Kidney tubule cell (primary cell): Measurements from ENCODE around the gene TOGARAM1.

Experiments
- DNase-seq: peaks from one replicate; pipeline ENCODE4 v3.0.0-alpha.2; 2018; ENCODE audit warnings: low spot score

TOGARAM1 gene

DNA sequence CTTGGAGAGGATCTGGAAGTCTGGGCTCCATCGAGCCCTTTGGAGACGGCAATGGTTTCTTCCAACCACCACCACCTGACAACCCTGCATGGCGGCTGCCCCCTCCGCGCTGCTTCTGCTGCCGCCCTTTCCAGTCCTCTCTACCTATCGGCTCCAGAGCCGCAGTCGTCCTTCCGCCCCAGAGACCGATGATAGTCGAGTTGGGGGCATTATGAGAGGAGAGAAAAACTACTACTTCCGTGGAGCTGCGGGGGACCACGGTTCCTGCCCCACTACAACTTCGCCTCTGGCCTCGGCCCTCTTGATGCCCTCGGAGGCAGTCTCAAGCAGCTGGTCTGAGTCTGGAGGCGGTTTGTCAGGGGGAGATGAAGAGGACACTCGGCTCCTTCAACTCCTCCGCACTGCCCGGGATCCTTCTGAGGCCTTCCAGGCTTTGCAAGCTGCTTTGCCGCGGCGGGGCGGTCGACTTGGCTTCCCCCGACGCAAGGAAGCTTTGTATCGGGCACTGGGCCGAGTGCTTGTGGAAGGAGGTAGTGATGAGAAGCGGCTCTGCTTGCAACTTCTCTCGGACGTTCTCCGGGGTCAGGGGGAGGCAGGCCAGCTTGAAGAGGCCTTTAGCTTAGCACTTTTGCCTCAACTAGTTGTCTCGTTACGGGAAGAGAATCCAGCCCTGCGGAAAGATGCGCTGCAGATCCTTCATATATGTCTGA, 499 bp downstream of the TOGARAM1 start:
- DNase-seq = peak; percentile 42

DNA sequence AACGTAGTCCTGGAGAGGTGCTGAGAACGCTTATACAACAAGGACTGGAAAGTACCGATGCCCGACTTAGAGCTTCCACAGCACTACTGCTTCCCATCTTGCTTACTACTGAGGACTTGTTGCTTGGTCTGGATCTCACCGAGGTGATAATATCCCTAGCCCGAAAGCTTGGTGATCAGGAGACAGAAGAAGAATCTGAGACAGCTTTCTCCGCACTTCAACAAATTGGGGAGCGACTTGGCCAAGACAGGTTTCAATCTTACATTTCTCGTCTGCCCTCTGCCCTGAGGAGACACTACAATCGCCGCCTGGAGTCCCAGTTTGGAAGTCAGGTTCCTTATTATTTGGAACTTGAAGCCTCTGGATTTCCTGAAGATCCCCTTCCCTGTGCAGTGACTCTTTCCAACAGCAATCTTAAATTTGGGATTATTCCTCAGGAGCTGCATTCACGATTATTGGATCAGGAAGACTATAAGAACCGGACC, 1.1 kb downstream of the TOGARAM1 start:
- DNase-seq = peak; percentile 25

DNA sequence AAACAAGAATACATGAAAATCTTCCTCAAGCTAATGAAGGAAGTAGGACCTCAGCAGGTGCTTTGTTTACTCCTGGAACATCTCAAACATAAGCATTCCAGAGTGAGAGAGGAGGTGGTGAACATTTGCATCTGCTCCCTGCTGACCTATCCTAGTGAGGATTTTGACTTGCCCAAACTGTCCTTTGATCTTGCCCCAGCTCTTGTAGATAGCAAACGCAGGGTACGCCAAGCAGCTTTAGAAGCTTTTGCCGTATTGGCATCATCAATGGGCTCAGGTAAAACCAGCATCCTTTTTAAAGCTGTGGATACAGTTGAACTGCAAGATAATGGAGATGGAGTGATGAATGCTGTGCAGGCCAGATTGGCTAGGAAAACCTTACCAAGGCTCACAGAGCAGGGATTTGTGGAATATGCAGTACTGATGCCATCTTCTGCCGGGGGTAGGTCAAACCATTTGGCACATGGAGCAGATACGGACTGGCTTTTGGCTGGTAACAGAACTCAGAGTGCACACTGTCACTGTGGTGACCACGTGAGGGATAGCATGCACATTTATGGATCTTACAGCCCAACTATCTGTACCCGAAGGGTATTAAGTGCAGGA, 1.9 kb downstream of the TOGARAM1 start:
- peak; percentile 3 for DNase-seq

DNA sequence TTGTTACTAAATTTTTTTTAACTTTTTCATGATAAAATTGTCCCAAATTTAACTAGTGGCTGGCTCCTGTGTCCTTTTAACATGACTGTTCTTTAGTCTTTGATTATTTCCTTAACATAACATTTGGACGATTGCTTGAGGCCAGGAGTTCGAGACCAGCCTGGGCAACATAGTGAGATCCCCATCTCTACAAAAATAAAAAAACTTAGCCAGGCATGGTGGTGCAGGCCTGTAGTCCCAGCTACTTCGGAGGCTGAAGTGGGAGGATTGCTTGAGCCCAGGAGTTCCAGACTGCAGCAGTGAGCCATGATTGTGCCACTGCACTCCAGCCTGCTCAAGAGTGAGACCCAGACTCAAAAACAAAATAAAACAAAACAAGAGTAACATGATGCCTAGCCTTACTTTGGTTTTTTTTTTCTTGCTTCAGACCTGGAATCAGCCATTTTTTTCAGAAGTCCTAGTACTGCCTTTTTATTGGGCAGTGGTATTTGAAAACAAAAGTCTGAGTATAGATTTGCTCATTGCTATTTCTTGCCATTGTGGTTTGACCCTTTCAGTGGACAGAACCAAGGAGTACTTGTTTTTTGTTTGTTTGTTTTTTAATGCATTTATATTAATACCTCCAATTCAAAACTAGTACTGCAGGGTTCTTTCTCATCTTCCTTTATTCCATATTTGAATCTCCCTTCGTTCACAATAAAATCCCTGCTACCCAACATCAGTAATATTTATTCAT, 4.8 kb downstream of the TOGARAM1 start:
- DNase-seq = no peak

DNA sequence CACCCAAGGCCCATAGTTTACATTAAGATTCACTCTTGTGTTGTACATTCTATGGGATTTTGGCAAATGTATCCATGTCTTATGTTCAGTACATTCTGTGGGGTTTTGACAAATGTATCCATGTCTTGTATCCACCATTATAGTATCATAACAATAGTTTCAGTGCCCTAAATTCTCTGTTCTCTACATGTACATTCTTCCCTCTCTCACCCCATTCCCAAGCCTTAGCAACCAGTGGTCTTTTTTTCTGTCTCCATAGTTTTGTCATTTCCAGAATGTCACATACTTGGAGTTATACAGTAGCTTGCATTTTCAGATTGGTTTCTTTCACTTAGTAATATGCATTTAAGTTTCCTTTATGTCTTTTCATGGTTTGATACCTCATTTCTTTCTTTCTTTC, 6.7 kb downstream of the TOGARAM1 start:
- DNase-seq = no peak

DNA sequence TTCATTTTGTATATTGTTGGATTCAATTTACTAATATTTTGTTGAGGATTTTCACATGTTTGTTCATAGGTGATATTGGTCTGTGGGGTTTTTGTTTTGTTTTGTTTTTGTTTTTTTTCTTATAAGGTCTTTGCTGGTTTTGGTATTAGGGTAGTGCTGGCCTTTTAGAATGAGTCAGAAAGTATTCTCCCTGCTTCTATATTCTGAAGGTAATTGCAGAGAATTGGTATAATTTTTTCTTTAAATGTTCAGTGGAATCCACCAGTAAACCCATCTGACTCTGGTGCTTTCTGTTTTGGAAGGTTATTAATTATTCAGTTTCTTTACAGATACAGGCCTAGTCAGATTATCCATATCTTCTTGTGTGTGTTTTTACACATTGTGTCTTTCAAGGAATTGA, 8.9 kb downstream of the TOGARAM1 start:
- no peak for DNase-seq

DNA sequence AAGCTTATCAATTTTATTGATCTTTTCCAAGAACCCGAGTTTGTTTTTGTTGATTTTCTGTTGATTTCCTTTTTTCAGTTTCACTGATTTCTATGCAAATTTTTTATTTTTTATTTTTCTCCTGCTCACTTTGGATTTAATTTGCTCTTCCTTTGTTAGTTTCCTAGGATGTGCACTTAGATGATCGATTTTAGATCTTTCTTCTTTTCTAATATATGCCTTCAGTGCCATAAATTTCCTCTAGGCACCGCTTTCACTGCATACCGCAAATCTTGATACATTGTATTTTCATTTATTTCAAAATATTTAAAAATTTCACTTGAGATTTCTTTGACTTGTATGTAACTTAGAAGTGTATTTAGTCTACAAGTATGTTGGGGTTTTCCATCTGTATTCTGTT, 9.5 kb downstream of the TOGARAM1 start:
- DNase-seq = no peak

DNA sequence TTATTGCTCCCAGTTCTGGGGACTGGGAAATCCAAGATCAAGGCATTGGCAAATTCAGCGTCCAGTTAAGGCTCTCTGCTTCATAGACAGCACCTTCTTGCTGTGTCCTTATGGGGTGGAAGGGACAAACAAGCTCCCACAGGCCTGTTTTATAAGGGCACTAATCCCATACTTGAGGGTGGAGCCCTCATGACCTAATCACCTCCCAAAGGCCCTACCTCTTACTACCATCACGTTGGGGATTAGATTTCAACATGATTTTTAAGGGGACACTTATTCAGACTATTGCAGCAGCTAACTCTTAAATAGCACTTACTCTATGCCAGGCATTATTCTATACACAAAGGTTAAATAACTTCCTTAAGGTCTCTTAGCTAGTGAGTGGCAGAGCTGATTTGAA, 17.3 kb downstream of the TOGARAM1 start:
- DNase-seq = no peak

DNA sequence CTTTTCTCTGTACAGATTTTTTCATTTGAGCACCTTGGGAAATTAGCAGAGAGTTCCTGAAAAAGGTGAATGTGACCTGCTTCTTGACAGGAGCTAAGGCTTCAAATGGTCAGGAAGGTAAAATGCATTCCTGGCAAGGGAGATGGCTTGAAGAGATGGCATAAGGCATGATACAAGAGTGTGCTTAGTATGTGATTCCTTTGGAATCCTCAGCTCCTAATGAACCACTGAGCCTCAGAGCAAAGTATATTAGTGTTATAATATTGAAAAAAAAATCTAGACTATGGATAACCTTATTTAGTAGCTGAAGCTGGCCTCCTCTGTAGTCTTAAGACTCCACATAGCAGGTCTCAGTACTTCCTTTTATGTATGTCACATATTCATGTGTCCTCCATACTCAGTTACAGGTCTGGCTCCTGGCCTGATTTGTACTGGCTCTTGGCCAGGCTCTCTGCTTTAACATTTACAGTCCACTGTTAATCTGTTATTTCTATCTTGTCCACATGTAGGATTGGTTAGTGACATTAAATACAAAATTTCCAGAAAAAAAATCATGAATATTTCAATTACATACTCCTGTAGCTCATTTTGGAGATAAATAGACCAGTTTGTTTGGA, 17.9 kb downstream of the TOGARAM1 start:
- no peak for DNase-seq

DNA sequence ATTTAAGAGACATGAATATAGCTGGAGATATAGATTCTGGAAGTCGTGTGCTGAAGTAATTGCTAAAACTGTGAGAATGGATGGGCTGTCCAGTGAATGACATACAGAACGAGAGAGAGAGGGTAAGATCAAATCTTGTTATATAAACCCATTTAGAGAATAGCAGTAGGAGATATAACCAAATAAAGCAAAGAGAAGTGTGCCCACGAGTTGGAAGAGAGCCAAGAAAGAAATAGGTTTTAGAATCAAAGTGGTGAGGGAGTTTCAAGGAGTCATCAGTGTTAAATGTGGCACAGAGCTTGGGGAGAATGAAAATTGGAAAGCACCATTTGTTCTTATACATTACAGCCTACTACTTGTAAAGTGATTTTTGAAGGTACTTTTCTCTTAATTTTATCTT, 19.2 kb downstream of the TOGARAM1 start:
- DNase-seq = no peak

DNA sequence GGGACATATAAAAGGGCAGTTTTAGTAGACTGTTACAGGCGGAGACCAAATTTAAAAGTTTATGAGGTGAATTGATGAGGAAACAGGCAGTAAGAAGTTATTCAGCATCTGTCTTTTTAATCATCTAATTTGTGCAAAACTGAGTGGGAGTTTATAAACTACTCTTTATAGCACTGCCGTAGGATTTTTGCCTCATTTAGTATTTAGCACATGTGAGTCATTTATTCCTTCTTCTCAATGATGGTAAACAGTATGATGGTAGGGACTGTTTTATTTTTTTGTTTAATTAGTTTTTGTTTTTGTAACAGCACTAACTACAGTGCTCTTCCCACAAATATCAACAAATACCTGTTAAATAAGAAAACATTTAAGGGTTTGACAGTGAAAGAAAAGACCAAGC, 20.6 kb downstream of the TOGARAM1 start:
- DNase-seq = no peak

DNA sequence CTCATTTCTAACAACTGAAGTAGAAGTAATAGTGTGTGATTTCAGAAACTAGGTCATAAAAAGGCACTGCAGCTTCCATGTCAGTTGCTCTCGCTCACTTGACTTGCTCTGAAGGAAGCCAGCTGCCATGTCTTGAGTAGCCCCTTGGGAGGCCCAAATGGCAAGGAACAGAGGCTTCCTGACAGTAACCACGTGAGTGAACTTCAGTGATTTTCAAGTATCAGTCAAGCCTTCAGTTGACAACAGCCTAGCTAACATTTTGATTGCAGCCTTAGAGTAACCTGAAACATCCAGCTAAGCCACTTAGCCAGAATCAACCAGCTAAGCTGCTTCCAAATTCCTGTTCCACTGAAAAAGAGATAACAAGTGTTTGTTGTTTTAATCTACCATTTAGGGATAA, 26.7 kb downstream of the TOGARAM1 start:
- no peak for DNase-seq

DNA sequence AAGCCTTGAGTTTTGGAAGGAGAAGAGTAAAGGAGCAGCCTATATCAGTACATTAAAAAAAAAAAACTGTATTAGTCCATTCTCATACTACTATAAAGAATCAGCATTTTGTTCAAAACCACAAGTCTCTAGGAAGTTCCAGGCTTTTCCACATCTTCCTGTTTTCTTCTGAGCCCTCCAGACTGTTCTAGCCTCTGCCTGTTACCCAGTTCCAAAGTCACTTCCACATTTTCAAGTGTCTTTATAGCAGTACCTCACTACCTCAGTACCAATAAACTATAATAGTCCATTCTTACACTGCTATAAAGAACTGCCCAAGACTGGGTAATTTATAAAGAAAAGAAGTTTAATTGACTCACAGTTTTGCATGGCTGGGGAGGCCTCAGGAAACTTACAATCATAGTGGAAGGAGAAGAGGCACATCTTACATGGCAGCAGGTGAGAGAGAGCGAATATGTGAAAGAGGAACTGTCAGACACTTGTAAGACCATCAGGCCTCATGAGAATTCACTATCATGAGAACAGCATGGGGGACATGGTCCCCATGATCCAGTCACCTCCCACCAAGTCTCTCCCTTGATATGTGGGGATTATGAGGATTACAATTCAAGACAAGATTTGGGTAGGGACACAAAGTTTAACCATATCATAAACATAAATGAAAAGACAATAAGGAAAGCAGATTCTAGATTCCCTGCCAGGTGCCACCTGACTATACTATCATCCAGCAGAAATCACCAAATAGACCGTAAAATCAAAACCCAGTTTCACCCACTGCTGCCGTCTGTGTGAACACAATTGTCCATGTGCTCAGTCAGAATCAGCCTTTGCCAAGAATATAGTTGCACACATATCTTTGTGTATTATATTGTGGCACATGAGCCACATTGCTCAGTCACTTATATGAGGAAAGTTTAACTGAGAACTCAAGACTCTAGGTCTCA, 27.8 kb downstream of the TOGARAM1 start:
- DNase-seq = no peak

DNA sequence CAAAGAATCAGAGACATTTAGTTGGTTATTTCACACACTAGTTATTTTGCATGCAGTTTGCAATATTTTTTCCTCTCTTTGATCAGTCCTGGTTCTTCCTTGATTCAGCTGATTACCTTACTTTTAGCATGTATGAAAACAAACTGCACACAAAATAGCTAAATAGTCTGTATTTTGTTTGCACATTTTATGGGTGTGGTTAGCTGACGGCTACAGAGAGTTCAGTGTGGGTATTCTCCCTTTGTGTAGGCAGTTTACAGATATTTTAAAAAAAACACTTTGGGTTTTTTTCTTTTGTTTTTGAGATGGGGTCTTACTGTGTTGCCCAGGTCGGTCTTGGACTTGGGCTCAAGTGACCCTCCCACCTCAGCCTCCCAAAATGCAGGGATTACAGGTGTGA, 28.5 kb downstream of the TOGARAM1 start:
- DNase-seq = no peak

DNA sequence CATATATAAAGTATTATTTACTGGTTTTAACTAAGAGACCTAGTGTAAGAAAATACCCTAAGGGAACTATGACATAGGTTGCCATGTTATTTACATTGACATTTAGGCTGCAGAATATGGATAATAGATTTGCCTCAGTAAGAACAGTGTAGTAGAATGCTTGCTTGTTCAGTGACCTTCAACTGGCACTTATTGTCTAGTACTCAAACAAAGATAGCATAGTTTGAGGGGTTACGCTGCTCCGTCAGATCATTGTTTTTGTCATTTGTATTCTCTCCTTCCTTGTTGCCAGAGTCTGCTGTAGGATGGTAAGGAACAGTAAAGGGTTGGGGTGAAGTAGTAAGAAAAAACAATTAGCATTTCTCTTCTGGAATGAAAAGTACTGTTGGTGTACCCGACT, 33.2 kb downstream of the TOGARAM1 start:
- DNase-seq = no peak

DNA sequence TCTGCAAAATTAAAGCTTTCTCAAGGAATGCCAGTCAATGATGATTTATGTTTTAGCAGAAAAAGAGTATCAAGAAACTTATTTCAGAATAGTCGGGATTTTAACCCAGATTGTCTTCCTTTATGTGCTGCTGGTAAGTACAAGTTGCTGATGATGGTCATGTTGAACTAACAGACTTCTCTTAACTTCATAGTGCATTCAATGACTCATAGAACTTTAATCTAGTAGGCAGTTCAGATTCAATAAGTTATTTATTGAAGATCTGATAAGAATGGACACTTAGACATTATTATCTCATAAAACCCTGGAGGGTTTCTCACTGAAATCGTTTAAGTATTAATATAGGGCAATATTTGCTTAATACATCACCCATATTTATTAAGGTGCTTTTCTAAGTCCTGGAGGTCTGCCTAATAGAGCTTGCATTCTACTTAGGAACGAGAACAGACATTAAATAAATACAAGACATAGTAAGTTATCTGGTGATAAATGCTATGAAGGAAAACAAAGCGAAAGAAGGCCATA, 33.8 kb downstream of the TOGARAM1 start:
- DNase-seq = peak; percentile 5

DNA sequence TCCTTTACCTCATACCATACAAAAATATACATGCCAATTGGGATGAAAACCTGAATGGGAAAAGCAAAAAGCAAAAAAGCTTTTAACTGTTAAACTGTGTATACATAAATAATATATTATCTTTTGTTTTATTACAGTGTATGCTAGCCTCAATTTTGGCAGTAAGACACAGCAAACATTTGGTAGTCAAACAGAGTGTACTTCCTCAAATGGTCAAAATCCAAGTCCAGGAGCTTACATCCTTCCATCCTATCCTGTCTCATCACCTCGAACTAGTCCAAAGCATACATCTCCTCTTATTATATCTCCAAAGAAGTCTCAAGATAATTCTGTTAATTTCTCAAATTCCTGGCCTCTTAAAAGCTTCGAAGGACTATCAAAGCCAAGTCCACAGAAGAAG, 41.9 kb downstream of the TOGARAM1 start:
- no peak for DNase-seq

DNA sequence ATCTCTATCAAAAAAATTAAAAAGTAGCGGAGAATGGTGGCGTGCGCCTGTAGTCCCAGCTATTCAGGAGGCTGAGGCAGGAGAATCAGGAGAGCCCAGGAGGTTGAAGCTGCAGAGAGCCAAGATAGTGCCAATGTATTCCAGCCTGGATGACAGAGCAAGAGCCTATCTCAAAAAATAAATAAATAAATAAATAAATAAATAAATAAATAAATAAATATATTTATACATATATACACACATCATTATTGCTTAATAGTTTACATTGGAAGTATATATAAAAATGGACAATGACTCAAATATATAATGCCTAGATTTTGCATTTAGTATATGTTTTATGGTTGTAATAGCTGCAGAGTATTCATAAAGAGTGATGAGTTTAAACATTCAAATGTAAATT, 53.1 kb downstream of the TOGARAM1 start:
- DNase-seq = no peak

DNA sequence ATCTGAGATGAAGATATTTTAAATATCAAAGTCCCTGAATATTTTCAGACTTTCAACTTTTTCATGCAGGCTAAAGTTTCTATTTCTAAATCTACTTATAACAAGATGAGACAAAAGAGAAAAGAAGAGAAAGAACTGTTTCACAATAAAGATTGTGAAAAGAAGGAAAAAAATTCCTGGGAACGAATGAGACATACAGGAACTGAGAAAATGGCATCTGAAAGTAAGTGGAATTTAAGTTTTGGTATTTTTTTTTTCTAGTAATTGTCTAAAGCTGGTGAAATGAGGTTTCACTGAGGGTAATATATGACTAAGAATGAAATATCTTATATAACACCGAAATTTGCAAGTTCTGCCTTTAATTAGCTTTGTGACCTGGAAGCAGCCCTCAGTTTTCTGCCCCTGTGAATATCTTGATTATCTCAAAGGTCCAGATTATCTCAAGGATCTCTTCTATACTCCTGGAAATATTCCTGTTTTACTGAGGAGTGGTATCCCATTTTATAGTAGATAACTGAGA, 66.2 kb downstream of the TOGARAM1 start:
- no peak for DNase-seq

DNA sequence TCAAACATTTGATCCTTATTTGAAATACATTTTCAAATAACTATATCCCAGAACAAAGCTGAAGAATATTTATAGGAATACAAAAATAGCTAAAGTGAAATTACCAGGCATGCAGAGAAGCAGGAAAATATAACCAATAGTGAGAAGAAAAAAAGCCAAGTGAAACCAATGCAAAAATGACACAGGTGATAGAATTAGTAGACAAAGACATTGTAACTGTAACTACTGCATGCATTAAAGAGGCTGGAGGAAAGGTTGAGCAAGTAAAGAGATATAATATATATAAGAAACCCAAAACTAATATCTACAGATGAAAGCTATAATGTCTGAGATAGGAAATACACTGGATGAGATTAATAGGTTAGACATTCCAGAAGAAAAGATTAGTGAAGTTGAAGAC, 72.7 kb downstream of the TOGARAM1 start:
- DNase-seq = no peak

DNA sequence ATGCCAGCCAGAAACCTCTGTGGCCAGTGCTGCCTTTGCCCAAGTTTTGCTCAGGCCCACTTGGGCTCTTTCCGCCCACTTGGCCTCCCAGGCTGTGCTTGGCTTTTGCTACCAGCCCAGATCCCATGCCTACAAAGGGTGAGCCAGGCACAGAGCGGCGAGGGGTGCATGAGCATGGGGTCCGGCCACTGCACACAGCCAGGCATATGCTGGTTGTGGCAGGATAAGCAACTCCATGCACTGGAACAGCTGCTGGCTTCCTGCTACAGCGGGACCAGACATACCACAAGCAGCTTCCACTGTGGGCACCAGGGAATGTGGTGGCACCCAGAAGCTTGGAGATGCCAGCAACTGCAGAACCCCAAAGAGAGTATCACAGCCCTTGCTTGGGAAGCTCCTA, 76.3 kb downstream of the TOGARAM1 start:
- no peak for DNase-seq
